GM12892 (cell line): Measurements from ENCODE around the gene GNPTG.

Source experiments
- POLR2A ChIP-seq: IDR thresholded peaks from 2 replicates; pipeline ENCODE4 v1.6.1; 2011; ENCODE audit warnings: low read depth, low read length, control low read depth
- POLR2AphosphoS5 ChIP-seq: IDR thresholded peaks from 2 replicates; pipeline ENCODE4 v1.6.1; 2011; ENCODE audit warnings: low read depth, low read length, control low read depth

GRCh38 chr16:1325673-1326371 is 25.9 kb upstream of the GNPTG start:
- peak; percentile 69; the same call in 1 of the 2 replicates for TF ChIP-seq POLR2A
- peak; percentile 87 for TF ChIP-seq POLR2AphosphoS5
